GM21825 (cell line): Measurements from ENCODE around the gene DCD.
A peak's percentile ranks its signal among the peaks of the same experiment; 100 is the strongest.

Experiments
- ATAC-seq: cut with Tn5 transposase; IDR thresholded peaks from one replicate; pipeline ENCODE4 v1.9.1; 2021; ENCODE audit warnings: mild to moderate bottlenecking, moderate library complexity; ENCODE audit not compliant: unreplicated experiment

Gene DCD

DNA sequence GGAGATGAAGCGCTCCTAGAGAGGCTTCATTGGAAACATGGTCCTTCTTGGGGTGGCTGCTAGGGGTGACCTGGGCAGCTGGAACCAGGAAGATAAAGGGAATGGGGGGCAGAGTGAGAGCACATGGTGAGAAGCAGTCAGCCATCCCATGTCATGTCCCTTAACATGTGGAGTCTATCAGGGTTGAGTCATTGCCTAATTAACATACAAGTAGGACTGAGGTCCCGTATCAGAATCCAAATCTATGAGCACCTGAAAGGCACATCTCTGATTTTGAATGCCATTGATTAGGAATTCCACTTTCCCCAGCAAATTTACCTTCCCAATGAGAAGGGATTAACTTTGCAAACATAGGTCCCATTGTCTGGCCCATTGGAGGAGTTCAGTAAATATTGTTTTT lies 39.4 kb downstream of the DCD start:
- ATAC-seq, result no peak

DNA sequence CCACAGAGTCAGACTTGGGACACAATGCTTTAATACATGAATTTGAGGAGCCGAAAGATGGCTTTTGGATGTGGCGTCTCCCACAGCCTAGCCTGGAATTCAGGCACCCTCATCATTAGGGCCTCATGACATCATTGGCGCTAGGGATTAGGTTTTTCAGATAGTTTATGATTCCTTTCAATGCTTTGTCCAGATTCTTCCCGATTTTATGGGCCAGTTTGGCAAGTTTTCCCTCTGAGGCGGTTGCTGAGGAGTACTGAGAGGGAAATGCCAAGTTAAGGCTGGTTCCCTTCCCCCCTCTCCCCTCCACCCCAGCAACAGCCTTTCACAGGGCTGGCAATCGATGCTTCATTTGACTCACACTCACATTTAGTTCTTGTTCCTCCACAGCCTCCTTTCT lies 40.0 kb downstream of the DCD start:
- ATAC-seq, result no peak

DNA sequence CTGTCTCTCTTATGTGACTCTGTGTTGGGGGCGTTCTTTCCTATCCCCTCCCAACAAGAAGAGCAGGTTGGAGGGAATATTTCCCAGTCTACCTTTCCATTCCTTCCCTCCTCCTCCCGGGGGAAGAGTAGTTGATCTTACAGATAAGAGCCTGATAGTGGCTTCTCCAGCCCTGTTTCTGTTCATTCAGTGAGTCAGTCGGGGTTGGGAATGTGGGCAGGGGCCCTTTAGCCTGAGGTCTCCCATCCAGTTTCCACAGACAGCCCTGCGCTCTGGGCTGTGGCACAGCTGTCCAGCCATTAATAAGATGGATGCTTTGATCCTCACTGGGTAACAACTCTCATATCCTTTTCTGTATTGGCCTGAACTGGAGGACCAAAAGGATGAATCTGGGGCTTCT lies 41.6 kb downstream of the DCD start:
- no peak for ATAC-seq

DNA sequence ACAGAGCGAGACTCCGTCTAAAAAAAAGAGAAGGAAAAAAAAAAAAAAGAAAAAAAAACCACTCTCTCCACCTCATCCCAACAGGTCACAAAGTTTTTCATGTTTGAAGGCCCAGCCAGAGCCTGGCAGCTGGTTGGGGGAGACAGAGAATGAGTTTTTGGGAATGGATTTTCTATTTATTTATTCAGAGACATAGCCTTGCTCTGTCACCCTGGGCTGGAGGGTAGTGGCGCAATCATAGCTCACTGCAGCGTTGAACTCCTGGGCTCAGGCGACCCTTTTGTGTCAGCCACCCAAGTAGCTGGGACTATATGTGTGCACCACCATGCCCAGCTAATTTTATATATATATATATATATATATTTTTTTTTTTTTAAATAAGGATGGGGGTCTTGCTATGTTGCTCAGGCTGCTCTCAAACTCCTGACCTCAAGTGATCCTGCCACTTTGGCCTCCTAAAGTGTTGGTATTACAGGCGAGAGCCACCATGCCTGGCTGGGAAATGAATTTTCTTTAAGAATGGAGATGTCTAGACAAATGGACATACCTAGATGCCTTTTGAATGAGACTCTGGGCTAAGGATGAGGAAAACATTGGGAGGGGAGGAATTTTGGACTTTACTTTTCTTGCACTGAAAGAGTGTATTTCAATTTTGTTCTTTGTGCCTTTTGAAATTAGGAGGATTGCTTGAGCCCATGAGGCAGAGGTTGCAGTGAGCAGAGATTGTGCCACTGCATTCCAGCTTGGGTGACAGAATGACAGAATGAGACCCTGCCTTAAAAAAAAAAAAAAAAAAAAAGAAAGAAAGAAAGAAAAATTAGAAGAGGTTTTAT lies 42.8 kb downstream of the DCD start:
- ATAC-seq, result no peak

DNA sequence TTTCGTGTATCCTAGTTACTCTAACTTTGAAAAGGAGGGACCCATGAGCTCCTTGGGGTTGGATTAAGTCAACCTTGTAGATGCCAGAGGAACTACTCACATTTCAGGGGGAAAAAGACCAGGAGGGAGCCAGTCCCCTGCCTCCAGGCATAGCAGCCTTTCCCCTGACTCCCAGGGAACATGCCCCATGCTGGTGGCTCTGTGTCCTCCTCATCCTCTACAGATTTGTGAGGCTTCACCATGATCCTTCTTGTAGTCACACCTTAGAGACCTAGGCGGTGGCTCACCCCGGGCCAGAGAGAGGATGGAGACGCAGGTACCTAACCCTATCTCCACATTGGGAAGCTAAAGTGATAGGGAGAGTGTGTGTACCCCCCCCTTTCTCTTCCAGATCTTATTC lies 43.7 kb downstream of the DCD start:
- ATAC-seq, result no peak

DNA sequence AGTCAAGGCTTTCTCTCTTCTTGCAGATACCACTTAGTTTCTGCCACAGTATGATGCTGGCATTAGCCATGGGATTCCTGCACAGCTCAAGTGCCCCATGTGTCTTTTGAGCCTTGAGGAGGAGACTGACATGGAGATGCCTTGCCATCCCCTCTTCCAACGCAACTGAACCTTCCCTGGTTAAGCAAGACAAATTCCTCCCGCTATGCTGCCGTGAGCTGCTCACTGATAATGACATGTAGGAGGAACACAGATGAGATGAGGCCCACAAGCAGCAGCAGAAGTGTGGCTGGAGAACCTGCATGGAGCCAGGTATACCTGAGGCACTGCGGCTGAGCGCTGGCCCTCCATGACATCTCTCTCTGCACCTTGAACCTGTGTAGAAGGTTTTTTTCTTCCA lies 44.3 kb downstream of the DCD start:
- ATAC-seq, result no peak

DNA sequence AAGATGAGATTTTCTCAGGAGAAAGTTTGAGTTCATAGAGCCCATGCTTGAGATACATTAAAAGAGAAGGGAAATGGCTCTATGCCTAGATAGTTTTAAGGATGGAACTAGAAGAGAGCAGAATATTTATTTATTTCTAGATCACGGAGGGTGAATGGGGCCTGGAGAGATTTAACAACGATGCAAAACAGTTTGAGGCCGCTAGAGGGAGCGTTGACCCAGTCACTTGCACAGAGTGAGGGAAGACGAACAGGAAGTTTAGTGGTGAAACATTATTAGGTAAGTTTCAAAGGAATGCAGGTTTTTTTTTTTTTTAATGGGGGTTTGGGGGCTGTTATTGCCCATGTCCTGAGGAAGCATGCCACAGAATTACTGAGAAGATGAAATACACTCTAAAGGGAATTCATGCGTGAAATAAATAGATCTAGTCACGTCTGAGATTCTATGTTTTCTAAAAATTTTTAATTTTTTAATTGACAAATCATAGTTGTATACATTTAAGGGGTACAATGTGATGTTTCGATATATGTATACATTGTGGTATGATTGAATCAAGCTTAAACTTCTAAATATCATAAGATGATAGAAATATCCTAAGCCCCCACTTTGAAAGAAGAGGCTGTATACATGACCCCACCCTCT lies 44.9 kb downstream of the DCD start:
- ATAC-seq, result peak; percentile 87

DNA sequence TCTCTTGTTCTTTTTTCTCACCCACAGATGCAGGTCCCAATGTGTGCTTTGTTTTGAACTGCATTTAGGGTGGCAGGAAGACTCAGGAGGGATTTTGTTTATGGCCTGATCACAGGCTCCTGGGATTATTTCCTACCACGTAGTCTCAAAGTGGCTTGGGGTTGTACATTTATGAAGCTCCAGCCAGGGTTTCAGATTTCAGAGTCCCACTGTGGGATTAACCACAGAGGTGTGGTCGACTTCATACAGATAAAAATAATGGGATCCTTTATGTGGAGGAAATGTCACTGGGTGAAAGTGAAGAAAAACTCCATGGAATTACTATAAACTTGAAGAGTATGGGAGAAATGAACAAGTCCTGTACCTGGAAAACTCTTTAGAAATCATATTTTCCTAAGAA lies 45.5 kb downstream of the DCD start:
- ATAC-seq, result no peak

DNA sequence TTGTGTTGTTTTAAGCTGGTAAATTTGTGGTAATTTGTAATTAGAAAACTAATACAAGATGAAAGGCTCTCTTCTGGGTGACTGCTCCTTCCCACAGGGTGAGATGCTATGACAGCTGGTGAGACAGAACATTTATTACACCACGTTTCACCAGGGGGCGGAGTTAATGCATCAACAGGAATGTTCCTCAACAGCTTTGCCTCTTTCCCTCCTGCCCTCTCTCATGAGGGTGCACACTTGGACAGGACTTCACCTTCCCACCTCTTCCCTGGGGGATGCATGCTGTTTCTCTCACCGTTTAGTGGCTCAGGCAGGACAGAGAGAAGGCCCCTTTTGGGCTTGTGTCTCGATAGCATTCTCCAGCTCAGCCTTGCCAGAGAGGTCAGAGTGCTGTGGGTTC lies 46.3 kb downstream of the DCD start:
- no peak for ATAC-seq

DNA sequence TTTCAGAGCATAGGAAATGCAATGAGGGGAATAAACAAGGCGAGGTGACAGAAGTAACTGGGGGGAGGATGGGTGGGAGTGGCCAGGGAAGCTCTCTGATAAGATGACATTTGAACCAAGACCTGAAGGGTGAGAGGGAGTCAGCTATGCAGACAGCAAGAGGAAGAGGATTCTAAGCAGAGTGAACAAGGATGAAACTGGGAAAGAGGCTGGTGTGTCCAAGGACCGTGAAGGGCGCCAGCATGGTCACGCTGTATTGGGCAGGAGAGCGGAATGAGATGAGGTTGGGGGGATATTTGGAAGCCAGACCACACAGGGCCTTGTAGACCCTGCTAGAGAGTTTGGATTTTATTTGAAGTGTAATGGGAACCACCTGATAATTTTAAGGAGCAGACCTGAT lies 49.2 kb downstream of the DCD start:
- no peak for ATAC-seq

DNA sequence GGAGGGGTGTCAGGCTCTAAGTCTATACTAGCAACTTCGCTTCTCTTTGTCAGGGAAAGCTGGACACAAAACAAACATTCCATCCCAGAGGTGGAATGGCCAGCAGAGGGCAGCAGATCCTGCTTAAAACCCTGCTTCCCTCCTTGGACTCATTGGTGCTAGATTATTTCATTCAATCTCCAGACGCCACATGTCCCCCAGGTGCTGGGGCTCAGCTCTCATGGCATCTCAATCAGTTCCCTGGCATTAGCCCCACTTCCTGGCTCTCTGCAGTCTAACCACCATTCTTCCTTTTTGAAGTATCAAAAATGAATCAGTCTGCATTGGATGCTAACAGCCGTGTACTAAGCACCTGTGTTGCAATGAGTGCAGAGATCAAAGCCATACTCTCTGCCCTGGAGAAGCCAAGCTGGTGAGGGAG lies 51.6 kb downstream of the DCD start:
- ATAC-seq, result no peak

DNA sequence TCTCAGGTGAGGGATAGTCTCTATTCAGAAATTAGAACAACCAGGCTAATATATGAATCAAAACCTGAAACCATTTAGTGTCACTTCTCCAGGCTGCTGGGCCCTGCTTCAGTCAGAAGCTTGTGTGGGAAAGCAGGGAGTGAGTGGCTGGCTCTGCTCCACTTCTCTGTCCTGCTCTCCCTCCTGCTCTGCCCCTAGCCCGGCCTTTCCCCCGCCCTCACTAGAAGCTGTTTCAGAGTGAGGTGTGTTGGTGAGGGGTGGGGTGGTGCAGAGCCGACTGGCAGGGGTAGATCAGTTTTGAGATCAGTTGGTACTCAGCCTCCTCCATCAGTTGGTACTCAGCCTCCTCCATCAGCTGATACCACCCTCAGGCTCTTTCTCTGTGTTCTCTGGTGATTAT lies 52.7 kb downstream of the DCD start:
- no peak for ATAC-seq
